GM03348 (cell line): ENCODE measurements around the gene RNU1-3.
"Not testable (repeated sequence)": the region's sequence is repeated elsewhere in the genome, so short reads cannot be mapped to it uniquely, and the experiment has no call there.

Source experiments
- DNase-seq: peaks from one replicate; pipeline ENCODE4 v3.0.0; 2012; ENCODE audit warnings: low spot score

Gene RNU1-3

DNA sequence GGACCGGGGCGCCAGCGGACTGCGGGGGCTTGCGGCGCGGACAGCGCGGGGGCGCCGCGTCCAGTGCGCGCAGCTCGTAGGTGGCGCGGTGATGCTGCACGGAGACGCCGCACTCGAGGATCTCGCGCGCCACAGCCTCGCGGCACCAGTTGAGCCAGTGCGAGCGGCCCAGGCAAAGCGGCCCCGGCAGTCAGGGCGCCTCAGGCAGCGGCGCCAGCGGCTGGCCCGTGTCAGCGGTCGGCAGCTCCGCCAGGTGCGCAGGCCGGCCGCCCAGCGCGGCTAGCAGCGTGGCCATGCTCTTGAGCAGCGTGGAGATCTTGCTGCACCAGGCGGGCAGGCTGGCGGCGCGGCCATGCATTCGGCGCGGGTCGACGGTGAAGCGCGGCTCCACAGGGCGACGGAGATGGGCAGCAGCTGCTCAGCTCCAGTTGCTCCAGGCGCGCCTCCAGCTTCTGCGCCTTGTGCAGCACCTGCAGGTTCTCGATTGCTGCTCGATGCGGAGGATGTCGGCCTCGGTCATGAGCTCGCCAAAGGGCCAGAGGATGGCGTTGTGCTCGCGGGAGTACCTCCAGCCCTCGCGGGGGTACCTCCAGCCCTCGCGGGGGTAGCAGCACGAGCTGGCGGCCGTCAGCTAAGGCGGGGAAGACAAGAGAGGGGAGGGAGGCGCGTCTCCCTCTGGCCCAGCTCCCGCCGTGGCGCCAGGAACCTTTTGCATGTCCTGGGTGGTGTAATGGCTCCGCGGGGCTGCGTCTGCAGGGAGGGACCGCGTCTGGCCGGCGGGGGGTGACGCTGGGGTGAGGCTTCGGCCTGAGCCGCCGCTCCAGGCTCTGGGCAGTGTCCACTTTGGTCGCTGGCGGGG lies 26.9 kb upstream of the RNU1-3 start:
- DNase-seq: not testable (repeated sequence)

DNA sequence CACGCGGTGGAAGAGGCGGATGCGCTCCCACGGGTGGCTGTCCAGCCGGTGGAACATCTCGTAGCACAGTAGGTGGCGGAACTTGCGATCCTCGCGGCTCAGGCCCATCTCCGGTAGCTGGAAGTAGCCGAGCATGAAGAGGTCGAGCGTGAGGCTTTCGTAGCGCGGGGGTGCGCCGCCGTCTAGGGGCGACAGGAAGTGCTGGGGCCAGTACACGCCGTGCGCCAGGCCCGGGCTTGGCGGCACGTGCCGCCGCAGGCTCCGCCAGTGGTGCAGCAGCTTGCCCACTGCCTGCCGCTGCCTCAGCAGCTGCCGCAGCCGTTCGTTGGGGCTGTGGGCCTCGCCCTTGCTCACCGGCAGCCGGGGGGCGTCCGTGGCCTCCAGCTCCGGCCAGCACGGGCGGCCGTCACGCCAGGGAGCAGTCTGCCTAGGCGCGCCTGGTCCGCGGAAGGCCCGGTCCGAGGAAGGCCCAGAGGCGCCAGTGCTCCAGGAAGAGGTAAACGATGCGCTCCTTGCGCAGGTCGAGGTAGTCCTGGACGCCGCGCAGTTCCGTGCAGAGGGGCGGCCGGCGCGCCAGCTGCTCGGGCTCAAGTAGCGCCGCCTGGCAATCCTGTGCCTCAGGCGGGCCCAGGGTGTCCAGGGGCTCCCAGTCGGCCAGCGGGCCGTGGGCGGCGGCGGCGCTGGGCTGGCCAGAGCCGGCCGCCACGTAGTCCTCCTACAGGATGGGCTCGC lies 26.1 kb upstream of the RNU1-3 start:
- DNase-seq: not testable (repeated sequence)

GRCh38 chr1:16692283-16692682 lies 25.5 kb upstream of the RNU1-3 start:
- not testable (repeated sequence) for DNase-seq

GRCh38 chr1:16690971-16691682 lies 24.4 kb upstream of the RNU1-3 start:
- DNase-seq: not testable (repeated sequence)

DNA sequence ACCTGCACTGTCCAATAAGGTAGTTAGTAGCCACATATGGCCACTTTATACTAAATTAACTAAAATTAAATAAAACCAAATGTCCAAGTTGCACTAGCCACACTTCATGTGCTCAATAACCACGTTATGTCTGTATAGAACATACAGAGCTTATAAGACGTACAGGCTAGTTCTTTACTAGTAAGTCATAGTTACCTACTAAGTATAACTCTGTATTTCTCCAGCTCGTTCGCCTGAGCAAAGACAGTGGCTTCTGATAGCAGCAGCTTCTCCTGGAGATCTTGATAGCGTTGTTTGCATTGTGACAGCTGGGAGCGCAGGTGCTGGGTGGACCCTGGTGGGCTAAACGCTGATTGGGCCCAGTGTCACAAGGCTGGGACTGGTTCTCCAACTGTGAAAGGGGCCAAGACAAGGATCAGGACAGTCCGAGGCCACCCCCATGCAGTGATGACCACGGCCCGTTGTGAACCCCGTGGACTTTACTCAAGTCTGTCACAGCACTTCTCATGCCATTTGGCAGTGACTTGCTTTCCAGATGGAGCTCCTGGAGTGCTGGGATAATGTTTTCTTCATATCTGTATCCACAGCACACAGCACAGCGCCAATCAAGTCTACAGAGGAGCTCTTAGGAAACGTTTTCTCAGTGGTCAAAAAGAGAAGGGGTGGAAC lies 20.5 kb upstream of the RNU1-3 start:
- not testable (repeated sequence) for DNase-seq

- not testable (repeated sequence) for DNase-seq
These were observed 19.0 kb upstream of the RNU1-3 start for GRCh38 chr1:16685445-16686371.

DNA sequence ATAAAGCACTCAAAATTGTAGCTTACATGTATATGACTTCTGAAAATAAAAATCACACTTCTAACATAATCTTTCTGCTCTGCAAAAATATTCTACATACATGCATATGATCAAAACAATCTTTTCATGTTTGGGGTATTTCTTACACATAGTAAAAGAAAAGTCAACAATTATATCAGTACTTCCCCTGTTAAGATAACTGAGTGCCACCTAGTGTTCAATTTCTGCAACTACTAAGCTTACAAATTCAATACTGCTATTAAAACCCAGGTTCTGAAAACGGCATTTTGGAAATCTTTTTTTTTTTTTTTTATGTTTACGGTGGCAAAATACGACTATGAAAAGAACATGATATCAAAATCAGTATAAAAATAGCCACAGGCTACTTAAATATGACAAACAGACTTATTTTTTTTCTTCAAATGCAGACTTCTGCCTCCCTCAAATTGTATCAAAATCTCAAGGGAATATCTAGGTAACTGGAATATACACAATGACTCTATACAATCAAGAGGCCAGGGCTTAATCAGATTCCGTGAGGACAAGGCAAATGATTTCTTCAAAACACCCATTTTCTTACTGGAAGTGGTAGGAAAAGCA lies 18.1 kb upstream of the RNU1-3 start:
- DNase-seq: not testable (repeated sequence)

- DNase-seq: not testable (repeated sequence)
These were observed 17.4 kb upstream of the RNU1-3 start for GRCh38 chr1:16684152-16684551.

- DNase-seq: not testable (repeated sequence)
These were observed 16.1 kb upstream of the RNU1-3 start for GRCh38 chr1:16682803-16683202.

GRCh38 chr1:16680366-16680765 lies 13.6 kb upstream of the RNU1-3 start:
- DNase-seq: not testable (repeated sequence)

DNA sequence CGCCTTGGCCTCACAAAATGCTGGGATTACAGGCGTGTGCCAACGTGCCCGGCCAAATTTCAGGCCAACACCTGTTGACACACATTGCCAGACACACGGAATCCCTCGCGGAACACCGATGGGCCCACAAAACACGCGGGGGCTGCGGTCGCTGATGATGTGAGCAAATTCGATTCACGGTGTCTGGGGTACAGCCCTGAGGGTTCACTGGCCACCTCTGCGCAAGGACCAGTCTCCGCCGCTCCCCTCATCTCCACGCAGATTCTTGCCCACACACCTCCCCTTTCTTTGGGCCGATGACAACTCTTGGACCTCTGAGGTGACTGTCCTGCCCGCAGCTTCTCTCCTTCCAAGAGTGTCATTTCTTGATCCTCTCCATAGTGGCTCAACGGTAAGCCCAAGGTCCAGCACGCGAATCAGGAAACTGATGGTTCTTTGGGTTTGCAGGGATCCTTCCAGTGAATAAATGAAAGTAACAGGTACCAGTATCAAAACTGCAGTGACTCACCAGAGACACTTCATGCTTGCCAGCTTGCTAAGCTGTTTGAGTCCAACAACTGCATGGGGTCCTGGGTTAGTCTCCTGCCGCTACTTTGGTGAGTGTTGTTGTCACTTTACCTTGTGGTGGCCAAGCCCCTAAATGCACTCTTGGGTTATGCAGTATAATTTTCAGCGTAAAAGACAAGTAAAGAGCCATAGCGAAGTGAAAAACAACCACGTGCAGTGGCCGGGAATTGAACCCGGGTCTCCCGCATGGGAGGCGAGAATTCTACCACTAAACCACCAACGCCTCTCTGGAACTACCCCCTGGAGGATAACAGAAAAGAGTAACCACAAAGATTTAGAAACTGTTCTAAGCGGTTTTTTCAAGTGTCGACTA lies 11.0 kb upstream of the RNU1-3 start:
- DNase-seq: no peak

DNA sequence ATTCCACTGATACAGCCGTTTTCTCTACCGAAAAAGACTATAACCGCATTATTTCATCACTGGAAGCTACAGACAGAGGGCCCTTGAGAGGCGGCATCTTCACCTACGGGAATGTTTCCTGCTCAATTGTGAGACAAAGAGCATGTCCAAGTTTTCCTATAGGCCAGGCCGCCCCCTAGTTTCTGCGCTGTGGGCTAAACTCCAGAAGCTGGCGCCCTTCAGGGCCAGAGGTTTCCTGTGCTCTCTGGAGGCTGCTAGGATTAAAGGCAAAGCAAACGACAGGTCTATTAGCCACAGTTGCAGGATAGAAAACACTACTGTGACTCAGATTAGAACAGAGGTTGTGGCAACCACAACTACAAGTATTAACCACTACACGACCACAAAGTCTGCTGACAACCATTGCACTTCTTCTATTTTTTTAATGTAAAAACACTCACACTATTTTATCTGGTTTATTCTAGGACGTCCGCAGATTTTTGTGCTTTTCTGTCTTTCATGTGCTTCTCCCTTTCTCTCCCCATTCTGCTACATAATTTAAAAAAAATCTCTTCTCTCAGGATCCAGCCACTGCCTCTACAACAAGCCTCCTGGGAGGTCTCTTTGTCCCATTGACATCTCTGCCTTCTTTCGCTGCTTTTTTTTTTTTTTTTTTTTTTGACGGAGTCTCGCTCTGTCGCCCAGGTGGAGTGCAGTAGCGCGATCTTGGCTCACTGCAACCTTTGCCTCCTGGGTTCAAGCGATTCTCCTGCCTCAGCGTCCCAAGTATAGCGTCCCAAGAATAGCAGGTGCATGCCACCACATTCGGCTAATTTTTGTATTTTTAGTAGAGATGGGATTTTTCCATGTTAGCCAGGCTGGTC lies 10.1 kb upstream of the RNU1-3 start:
- DNase-seq: not testable (repeated sequence)

- DNase-seq: not testable (repeated sequence)
These were observed 8.4 kb upstream of the RNU1-3 start for GRCh38 chr1:16675118-16675510.

DNA sequence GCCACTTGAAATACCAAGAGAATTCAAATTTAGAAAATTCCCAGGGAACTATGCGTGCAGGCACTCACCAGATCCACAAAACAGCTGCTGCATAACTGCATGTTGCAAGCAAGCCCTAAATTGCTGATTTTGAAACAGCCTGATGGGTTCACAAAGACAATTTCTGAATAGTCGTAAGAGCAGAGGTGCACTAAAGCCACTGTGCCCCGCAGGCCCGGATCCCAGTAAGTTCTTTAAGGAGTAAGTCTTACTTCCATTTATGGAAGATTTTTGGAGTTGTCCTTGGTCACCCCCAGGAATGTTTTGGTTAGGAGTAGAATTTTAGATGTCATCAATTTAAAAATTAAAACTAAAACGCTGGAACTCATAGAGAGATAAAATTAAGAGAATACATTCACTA lies 7.2 kb upstream of the RNU1-3 start:
- DNase-seq: not testable (repeated sequence)

GRCh38 chr1:16665836-16666235 lies 912 bp downstream of the RNU1-3 start:
- not testable (repeated sequence) for DNase-seq

DNA sequence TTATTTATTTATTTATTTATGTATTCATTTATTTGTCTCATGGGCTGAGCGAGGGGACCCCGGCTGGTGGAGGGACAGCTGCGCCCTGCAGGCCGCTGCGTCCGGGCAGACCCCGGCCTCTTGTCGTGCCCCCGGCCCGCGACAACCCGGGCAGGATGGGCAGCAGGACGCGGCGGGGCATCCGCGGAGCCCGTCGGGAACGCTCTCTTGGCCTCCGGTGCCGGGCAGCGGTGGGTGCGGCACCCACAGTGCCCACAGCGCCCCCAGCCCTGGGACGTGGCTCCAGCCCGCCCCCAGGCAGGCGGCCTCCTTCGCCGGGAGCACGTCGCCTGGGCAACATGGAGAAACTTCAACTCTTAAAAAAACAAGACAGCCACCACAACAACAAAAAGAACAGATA lies 8.5 kb downstream of the RNU1-3 start:
- DNase-seq: not testable (repeated sequence)

- DNase-seq: not testable (repeated sequence)
These were observed 9.6 kb downstream of the RNU1-3 start for GRCh38 chr1:16656981-16657683.

DNA sequence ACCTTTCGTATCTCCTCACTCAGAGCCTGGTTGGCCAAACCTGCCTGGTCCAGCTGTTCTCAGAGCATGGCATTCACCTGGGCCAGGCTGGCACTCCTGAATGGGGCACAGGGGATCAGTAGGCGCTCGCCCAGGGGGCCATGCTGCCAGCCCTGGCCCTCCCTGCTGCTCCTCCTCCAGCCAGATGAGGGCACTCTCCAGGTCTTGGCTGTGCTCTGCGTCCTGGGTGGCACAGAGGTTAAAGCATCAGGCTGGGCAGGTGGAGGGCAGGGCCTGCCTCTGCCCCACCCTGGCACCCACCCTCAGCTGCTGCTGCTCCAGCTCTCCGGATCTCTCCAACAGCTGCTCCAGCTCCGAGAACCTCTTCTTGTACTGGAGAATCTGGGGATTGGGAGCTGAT lies 10.2 kb downstream of the RNU1-3 start:
- not testable (repeated sequence) for DNase-seq
